Tibial artery (tissue), 4 donors: Measurements from ENCODE around the gene OSCP1.

ENCODE experiments used
- DNase-seq, 2 donors: peaks; one replicate each; pipeline ENCODE4 v3.0.0-alpha.2; 2019
- H3K27ac ChIP-seq, 2 donors: fragments of 200-600 bp; sonication (generic) in 1 of 2; 1 replicate in 1 of 2; 2 replicates in 1 of 2; pipeline ENCODE4 v1.5.1; 2018 to 2019; ENCODE audit warnings: mild to moderate bottlenecking in 1 of 2
- H3K27me3 ChIP-seq, 2 donors: fragments of 200-600 bp; sonication (generic) in 1 of 2; one replicate each; pipeline versions ENCODE4 v1.5.1 to v1.6.0; 2016 to 2019
- H3K36me3 ChIP-seq, 3 donors: fragments of 200-600 bp; sonication (generic) in 2 of 3; one replicate each; pipeline ENCODE4 v1.5.1; 2016 to 2019; ENCODE audit warnings: mild to moderate bottlenecking in 2 of 3
- H3K4me1 ChIP-seq, 4 donors: fragments of 200-600 bp; sonication (generic) in 2 of 4; 1 replicate in 3 of 4; 2 replicates in 1 of 4; pipeline ENCODE4 v1.5.1; 2016 to 2019
- H3K4me3 ChIP-seq, 2 donors: fragments of 200-600 bp; sonication (generic) in 1 of 2; 1 replicate in 1 of 2; 2 replicates in 1 of 2; pipeline ENCODE4 v1.5.1; 2018 to 2019; ENCODE audit warnings: mild to moderate bottlenecking in 2 of 2
- H3K9me3 ChIP-seq, 3 donors: fragments of 200-600 bp; sonication (generic) in 1 of 3; one replicate each; pipeline ENCODE4 v1.5.1; 2016 to 2019
- CTCF ChIP-seq, 2 experiments: fragments of 200-600 bp in 1 of 2; fragments of 450-650 bp in 1 of 2; IDR thresholded peaks; one replicate each; pipeline ENCODE4 v1.5.1; 2017 to 2019; ENCODE audit warnings: antibody characterized with exemption in 2 of 2, mild to moderate bottlenecking in 1 of 2, moderate library complexity in 1 of 2
- intact Hi-C: fragments of 100-400 bp; cut with DNase I; formaldehyde crosslinking; loops from one replicate; pipeline ENCODE4 v1.15.0; 2023; ENCODE audit warnings: low total_unique reads

Gene OSCP1

GRCh38 chr1:36421649-36422048, 28.6 kb downstream of the OSCP1 start:
- H3K4me1 ChIP-seq, result peaks cover 0 to 5% (median 2%) of the 10 kb centered on the region in 4 donors
- H3K9me3 ChIP-seq, result no peaks in the 10 kb centered on the region
- no peaks in the 10 kb centered on the region for H3K27me3 ChIP-seq
- intact Hi-C loops, result loop anchor here (2.0 kb wide), 1 partner anchor 79 kb away; no protein-coding TSS in a partner anchor
- DNase-seq, result no peak
- H3K4me3 ChIP-seq, result no peak overlapping the region
- H3K36me3 ChIP-seq, result peaks cover 8 to 68% (median 27%) of the 10 kb centered on the region in 3 donors
- TF ChIP-seq CTCF (IDR thresholded peaks at IDR 0.05), result no peak
- no peak overlapping the region for H3K27ac ChIP-seq

GRCh38 chr1:36420836-36421317, 29.4 kb downstream of the OSCP1 start:
- H3K36me3 ChIP-seq, result peaks cover 8 to 70% (median 27%) of the 10 kb centered on the region in 3 donors
- H3K9me3 ChIP-seq, result no peaks in the 10 kb centered on the region
- peaks cover 0 to 5% (median 2%) of the 10 kb centered on the region in 4 donors for H3K4me1 ChIP-seq
- peak; percentile 82 to 93 for DNase-seq
- intact Hi-C loops, result loop anchor here (2.0 kb wide), 1 partner anchor 78 kb away; no protein-coding TSS in a partner anchor
- H3K4me3 ChIP-seq, result no peak overlapping the region
- peak; percentile 92 to 93 for TF ChIP-seq CTCF (IDR thresholded peaks at IDR 0.05)
- H3K27me3 ChIP-seq, result no peaks in the 10 kb centered on the region
- H3K27ac ChIP-seq, result no peak overlapping the region

- Histone ChIP-seq H3K27me3 (no peaks in the 10 kb centered on the region), H3K36me3 (peaks cover 8 to 66% (median 27%) of the 10 kb centered on the region in 3 donors), H3K4me3 (no peak overlapping the region), H3K9me3 (no peaks in the 10 kb centered on the region), H3K4me1 (peaks cover 0 to 5% (median 2%) of the 10 kb centered on the region in 4 donors), H3K27ac (no peak overlapping the region)
- DNase-seq, result peak in 1 of 2 donors; percentile 58
- intact Hi-C loops, result loop anchor here (2.0 kb wide), 1 partner anchor 78 kb away; no protein-coding TSS in a partner anchor
- no peak for TF ChIP-seq CTCF (IDR thresholded peaks at IDR 0.05)
Observed at GRCh38 chr1:36420409-36420808, 29.8 kb downstream of the OSCP1 start.

GRCh38 chr1:36419569-36419968, 30.7 kb downstream of the OSCP1 start:
- Histone ChIP-seq H3K4me3 (no peak overlapping the region), H3K9me3 (no peaks in the 10 kb centered on the region), H3K36me3 (peaks cover 8 to 57% (median 27%) of the 10 kb centered on the region in 3 donors), H3K27me3 (no peaks in the 10 kb centered on the region), H3K4me1 (peaks cover 0 to 5% (median 2%) of the 10 kb centered on the region in 4 donors), H3K27ac (no peak overlapping the region)
- DNase-seq, result no peak
- intact Hi-C loops, result no loop called here
- TF ChIP-seq CTCF (IDR thresholded peaks at IDR 0.05), result no peak

- H3K4me1 ChIP-seq, result peaks cover 0 to 5% (median 2%) of the 10 kb centered on the region in 4 donors
Observed at GRCh38 chr1:36419140-36419539, 31.1 kb downstream of the OSCP1 start.

More at GRCh38 chr1:36419140-36419539, 31.1 kb downstream of the OSCP1 start:
- peaks cover 8 to 53% (median 25%) of the 10 kb centered on the region in 3 donors for H3K36me3 ChIP-seq
- no peak for DNase-seq
- no peak for TF ChIP-seq CTCF (IDR thresholded peaks at IDR 0.05)
- H3K27ac ChIP-seq, result no peak overlapping the region
- H3K9me3 ChIP-seq, result no peaks in the 10 kb centered on the region
- intact Hi-C loops, result no loop called here
- no peaks in the 10 kb centered on the region for H3K27me3 ChIP-seq
- no peak overlapping the region for H3K4me3 ChIP-seq
